Neural cell (in vitro differentiated cells): ENCODE measurements around the gene DOHH.

Experiments used
- CTCF ChIP-seq: fragments of 450-650 bp; IDR thresholded peaks from 2 replicates; pipeline ENCODE4 v1.5.1; 2014; ENCODE audit warnings: antibody characterized with exemption, mild to moderate bottlenecking, moderate library complexity; ENCODE audit not compliant: poor library complexity, severe bottlenecking
- EP300 ChIP-seq: fragments of 450-650 bp; conservative IDR thresholded peaks from 2 replicates; pipeline ENCODE4 v1.6.1; 2014; ENCODE audit warnings: antibody characterized with exemption, mild to moderate bottlenecking, moderate library complexity; ENCODE audit not compliant: poor library complexity, severe bottlenecking
- EZH2 ChIP-seq: fragments of 200-600, 300-800 bp; shearing (Covaris generic), sonication (generic); IDR thresholded peaks from 2 replicates; pipeline ENCODE4 v1.6.1; 2014; ENCODE audit warnings: antibody characterized with exemption, low read length, borderline replicate concordance, mild to moderate bottlenecking; ENCODE audit not compliant: insufficient read depth, poor library complexity, severe bottlenecking
- POLR2AphosphoS5 ChIP-seq: IDR thresholded peaks from 2 replicates; pipeline ENCODE4 v1.6.1; 2012
- RAD21 ChIP-seq: fragments of 450-650 bp; conservative IDR thresholded peaks from 2 replicates; pipeline ENCODE4 v1.6.1; 2014; ENCODE audit warnings: antibody characterized with exemption, mild to moderate bottlenecking, moderate library complexity
- REST ChIP-seq: IDR thresholded peaks from 2 replicates; pipeline ENCODE4 v1.6.1; 2012; ENCODE audit warnings: borderline replicate concordance
- TAF1 ChIP-seq: IDR thresholded peaks from 2 replicates; pipeline ENCODE4 v1.6.1; 2012; ENCODE audit warnings: low read depth

GRCh38 chr19:3511506-3512251 lies 11.2 kb upstream of the DOHH start:
- no peak for TF ChIP-seq CTCF
- no peak for TF ChIP-seq EP300
- no peak for TF ChIP-seq POLR2AphosphoS5
- TF ChIP-seq EZH2 = no peak
- TF ChIP-seq TAF1 = no peak
- no peak for TF ChIP-seq RAD21
- TF ChIP-seq REST = no peak
